NCI-H82 treated with DMSO at 0.1 percent for 48 hours (cell line): ENCODE results near the gene CDKN1A.
"Not testable (repeated sequence)": the region's sequence is repeated elsewhere in the genome, so short reads cannot be mapped to it uniquely, and the experiment has no call there.

Experiments
- DNase-seq: peaks from one replicate; lab custom pipeline; 2025; ENCODE audit not compliant: unreplicated experiment; lab: John Stamatoyannopoulos, UW

Gene CDKN1A

GRCh38 chr6:36718560-36718959, 40.0 kb downstream of the CDKN1A start:
- DNase-seq = no peak

GRCh38 chr6:36719126-36719525, 40.6 kb downstream of the CDKN1A start:
- no peak for DNase-seq

GRCh38 chr6:36720251-36721141, 42.0 kb downstream of the CDKN1A start:
- DNase-seq = no peak

GRCh38 chr6:36721369-36722140, 43.0 kb downstream of the CDKN1A start:
- DNase-seq = no peak

GRCh38 chr6:36722365-36722764, 43.9 kb downstream of the CDKN1A start:
- DNase-seq = no peak

- DNase-seq = no peak
Observed at GRCh38 chr6:36722879-36723278, 44.4 kb downstream of the CDKN1A start.

- DNase-seq = not testable (repeated sequence)
Observed at GRCh38 chr6:36723992-36724391, 45.5 kb downstream of the CDKN1A start.

- DNase-seq = peak; percentile 5
Observed at GRCh38 chr6:36724514-36725390, 46.2 kb downstream of the CDKN1A start.

- DNase-seq = no peak
Observed at GRCh38 chr6:36725581-36725980, 47.1 kb downstream of the CDKN1A start.

GRCh38 chr6:36727505-36728021, 49.0 kb downstream of the CDKN1A start:
- DNase-seq = peak; percentile 8

GRCh38 chr6:36728289-36729160, 50.0 kb downstream of the CDKN1A start:
- DNase-seq = no peak

GRCh38 chr6:36729161-36729524, 50.6 kb downstream of the CDKN1A start:
- no peak for DNase-seq

GRCh38 chr6:36730424-36731380, 52.2 kb downstream of the CDKN1A start:
- DNase-seq = no peak

- no peak for DNase-seq
Observed at GRCh38 chr6:36731622-36732310, 53.3 kb downstream of the CDKN1A start.

- DNase-seq = no peak
Observed at GRCh38 chr6:36733300-36733699, 54.8 kb downstream of the CDKN1A start.

- DNase-seq = no peak
Observed at GRCh38 chr6:36734486-36735060, 56.1 kb downstream of the CDKN1A start.

GRCh38 chr6:36735110-36736071, 56.9 kb downstream of the CDKN1A start:
- no peak for DNase-seq
